GM12872 (cell line): ENCODE data around the gene CNTN5.

Source experiments
- CTCF ChIP-seq: IDR thresholded peaks from 3 replicates; pipeline ENCODE4 v1.5.1; 2011; ENCODE audit warnings: low read depth, mild to moderate bottlenecking, low read length, moderate library complexity; ENCODE audit not compliant: insufficient read depth

The CNTN5 gene

DNA sequence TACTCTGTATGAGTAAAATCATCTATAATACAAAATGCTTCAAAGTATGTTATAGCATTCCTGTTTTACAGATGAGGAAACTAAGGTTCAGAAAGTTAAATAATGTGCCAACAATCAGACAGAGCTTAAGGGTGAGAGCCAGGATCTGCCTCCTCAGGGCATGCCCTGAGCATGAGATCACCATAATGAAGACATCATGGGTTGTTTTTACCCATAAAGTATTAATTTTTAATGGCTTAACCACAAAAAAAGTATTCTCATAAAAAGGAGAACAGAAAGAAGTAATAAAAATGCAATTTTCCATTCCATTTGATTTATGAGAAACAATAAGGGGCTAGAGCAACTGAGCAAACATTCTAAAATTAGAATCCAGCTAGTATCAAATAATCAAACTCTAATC is 1132.0 kb downstream of the CNTN5 start:
- no peak for TF ChIP-seq CTCF

DNA sequence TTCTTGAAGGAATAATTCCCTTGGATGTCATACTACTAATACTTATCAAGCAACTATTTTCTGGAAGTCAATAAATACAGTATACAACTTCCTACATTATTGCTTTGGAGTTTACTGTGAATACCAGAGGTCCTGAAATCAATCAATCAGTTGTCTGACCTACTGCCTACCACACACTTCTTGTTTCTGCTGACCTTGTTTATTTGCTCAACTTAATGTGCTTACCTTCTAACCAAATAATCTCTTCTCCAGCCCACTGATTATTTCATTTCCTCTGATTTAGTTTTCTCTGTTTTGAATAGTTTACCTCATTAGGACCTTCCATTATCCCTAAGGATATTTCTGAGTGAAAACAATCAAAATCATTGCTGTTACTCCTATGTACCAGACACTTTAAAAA is 1142.7 kb downstream of the CNTN5 start:
- no peak for TF ChIP-seq CTCF

GRCh38 chr11:100174881-100175280 is 1154.1 kb downstream of the CNTN5 start:
- TF ChIP-seq CTCF, result no peak

DNA sequence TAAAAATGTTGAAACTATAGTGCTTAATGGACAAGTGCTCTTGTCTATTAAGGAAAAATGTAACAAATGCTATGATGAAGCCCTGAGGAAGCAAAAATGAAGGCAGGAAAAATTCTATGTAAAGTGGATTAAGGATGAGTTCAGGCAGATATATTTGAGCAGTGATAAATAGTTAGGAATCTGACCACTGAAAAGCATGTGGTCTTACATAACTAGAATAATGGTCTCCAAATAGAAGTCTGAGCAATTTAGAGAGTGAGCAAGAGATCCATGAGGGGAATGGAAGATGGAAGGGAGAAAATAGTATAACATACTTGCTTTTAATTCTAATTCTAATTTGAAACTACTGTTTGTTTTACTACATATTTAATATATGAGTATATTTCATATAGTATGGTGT is 1155.7 kb downstream of the CNTN5 start:
- TF ChIP-seq CTCF, result no peak

GRCh38 chr11:100177651-100178050 is 1156.9 kb downstream of the CNTN5 start:
- no peak for TF ChIP-seq CTCF

DNA sequence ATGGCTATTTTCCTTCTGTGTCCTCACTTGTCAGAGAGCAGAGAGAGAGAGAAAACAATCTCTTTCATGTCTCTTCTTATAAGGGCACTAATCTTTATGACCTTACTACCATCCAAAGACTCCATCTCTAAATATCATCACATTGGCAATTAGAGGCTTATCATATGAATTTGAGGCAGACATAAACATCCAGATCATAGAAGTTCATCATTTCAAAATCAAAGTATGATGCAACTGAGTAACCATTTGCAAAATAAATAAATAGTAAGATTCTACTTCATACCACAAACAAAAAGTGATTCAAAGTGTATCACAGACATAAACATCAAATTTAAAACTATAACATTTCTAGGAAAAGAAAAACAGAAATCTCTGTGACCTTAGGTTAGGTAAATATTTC is 1161.6 kb downstream of the CNTN5 start:
- TF ChIP-seq CTCF, result no peak

- no peak for TF ChIP-seq CTCF
These were observed 1162.2 kb downstream of the CNTN5 start for GRCh38 chr11:100182927-100183326.

DNA sequence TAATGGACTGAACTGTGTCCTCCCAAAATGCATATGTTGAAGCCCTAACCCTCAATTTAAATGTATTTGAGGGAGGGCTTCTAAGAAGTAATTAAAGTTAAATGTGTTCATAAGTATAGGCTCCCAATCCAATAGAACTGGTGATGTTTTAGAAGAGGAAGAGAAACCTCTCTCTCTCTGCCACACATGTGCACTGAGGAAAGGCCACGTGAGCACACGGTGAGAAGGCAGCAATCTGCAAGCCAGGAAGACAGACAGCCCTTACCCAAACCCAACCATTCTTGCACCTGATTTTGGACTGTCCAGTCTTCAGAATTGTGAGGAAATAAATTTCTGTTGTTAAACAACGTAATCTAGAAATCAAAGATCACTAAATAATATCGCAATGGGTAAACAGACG is 1164.8 kb downstream of the CNTN5 start:
- no peak for TF ChIP-seq CTCF
